IMR-90 (cell line): ENCODE data around the gene HSD17B7.

Experiments
- POLR2A ChIP-seq: IDR thresholded peaks from 2 replicates; pipeline ENCODE4 v1.6.1; 2012; ENCODE audit warnings: mild to moderate bottlenecking, low read depth, low read length
- RAD21 ChIP-seq: IDR thresholded peaks from 2 replicates; pipeline ENCODE4 v1.6.1; 2012; ENCODE audit warnings: low read length, improper control_type of control experiment
- RCOR1 ChIP-seq: IDR thresholded peaks from 2 replicates; pipeline ENCODE4 v1.6.1; 2012; ENCODE audit warnings: mild to moderate bottlenecking, low read length, improper control_type of control experiment; ENCODE audit not compliant: insufficient replicate concordance
- TF ChIP-seq, protein P1 (sequence below): conservative IDR thresholded peaks from 2 replicates; pipeline ENCODE4 v1.5.1; 2012; ENCODE audit warnings: mild to moderate bottlenecking, low read depth, low read length, improper control_type of control experiment

DNA sequence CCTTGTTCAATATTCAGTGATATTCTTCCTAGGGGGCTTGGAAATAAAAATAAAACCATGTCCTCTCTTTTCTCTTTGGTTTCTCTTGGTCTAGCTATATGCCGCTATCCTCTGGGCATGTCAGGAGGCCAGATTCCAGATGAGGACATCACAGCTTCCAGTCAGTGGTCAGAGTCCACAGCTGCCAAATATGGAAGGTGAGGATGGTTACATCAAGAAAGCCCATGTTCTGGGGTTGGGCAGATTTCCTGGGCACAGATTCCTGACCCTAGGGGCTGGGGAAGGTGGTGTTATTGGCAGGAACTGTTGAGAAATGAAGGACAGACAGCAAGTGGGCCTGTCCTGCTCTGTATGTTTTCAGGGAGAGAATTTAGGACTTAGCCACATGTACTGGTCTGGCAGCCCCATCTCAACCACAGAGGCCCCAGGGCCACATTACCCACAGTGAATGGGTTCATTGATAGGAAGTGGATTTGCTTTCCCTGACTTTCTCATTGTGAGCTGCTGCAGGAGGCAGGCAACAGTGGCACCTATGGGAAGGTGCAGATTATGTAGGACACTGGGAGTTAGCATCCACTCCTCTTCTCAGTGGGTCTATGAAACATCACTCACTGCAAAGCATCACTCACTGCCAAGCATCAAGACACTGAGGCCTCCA, 37.4 kb upstream of the HSD17B7 start:
- TF ChIP-seq, protein P1, sequence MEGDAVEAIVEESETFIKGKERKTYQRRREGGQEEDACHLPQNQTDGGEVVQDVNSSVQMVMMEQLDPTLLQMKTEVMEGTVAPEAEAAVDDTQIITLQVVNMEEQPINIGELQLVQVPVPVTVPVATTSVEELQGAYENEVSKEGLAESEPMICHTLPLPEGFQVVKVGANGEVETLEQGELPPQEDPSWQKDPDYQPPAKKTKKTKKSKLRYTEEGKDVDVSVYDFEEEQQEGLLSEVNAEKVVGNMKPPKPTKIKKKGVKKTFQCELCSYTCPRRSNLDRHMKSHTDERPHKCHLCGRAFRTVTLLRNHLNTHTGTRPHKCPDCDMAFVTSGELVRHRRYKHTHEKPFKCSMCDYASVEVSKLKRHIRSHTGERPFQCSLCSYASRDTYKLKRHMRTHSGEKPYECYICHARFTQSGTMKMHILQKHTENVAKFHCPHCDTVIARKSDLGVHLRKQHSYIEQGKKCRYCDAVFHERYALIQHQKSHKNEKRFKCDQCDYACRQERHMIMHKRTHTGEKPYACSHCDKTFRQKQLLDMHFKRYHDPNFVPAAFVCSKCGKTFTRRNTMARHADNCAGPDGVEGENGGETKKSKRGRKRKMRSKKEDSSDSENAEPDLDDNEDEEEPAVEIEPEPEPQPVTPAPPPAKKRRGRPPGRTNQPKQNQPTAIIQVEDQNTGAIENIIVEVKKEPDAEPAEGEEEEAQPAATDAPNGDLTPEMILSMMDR: no peak
- TF ChIP-seq POLR2A (no peak), RCOR1 (no peak), RAD21 (no peak)
